ENCODE measurements around the gene PTMS.

PTMS gene

GRCh38 chr12:6768437-6768914 lies 2.3 kb downstream of the PTMS start:
- peaks cover 9% of the 10 kb centered on the region; the same call in 1 of the 2 replicates for H3K36me3 ChIP-seq (ENCODE audit: low read depth)

DNA sequence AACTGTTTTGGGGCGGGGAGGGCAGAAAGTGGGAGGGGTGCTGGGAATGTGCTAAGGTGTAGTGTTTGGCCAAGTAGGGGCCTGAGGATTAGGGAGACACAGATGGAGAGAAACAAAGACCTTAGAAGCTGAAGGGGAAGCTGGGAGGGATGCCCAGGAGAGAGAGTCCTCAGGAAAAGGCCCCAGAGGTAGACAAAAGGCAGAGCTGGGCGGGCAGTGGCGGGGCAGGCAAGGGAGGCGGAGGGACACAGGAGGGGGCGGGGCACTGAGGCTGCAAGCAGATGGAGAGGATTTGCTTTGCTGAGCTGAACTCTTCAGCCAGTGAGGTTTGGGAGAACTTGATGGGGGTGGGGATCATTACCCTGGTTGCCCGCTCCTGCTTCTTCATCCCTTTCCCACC lies 2.8 kb downstream of the PTMS start:
- H3K9me3 ChIP-seq (ENCODE audit: severe bottlenecking), result no peaks in the 10 kb centered on the region
- no peak overlapping the region for H3K4me3 ChIP-seq (ENCODE audit: severe bottlenecking)
- TF ChIP-seq, protein P1, sequence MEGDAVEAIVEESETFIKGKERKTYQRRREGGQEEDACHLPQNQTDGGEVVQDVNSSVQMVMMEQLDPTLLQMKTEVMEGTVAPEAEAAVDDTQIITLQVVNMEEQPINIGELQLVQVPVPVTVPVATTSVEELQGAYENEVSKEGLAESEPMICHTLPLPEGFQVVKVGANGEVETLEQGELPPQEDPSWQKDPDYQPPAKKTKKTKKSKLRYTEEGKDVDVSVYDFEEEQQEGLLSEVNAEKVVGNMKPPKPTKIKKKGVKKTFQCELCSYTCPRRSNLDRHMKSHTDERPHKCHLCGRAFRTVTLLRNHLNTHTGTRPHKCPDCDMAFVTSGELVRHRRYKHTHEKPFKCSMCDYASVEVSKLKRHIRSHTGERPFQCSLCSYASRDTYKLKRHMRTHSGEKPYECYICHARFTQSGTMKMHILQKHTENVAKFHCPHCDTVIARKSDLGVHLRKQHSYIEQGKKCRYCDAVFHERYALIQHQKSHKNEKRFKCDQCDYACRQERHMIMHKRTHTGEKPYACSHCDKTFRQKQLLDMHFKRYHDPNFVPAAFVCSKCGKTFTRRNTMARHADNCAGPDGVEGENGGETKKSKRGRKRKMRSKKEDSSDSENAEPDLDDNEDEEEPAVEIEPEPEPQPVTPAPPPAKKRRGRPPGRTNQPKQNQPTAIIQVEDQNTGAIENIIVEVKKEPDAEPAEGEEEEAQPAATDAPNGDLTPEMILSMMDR (IDR thresholded peaks at IDR 0.05; ENCODE audit: poor library complexity, severe bottlenecking), result no peak
- ATAC-seq (ENCODE audit: low read depth) (no peak), DNase-seq (ENCODE audit: low spot score) (no peak)
- peaks cover 9% of the 10 kb centered on the region; the same call in 1 of the 2 replicates for H3K36me3 ChIP-seq (ENCODE audit: low read depth)
- no peak overlapping the region for H3K27ac ChIP-seq (ENCODE audit: poor library complexity, severe bottlenecking)
- peaks cover 17% of the 10 kb centered on the region for H3K4me1 ChIP-seq (ENCODE audit: insufficient read depth, poor library complexity, severe bottlenecking)
- H3K27me3 ChIP-seq (ENCODE audit: insufficient read depth, poor library complexity, severe bottlenecking), result no peaks in the 10 kb centered on the region

More at GRCh38 chr12:6768437-6768914, 2.3 kb downstream of the PTMS start:
- Histone ChIP-seq H3K9me3 (ENCODE audit: severe bottlenecking) (no peaks in the 10 kb centered on the region), H3K27ac (ENCODE audit: poor library complexity, severe bottlenecking) (peak overlapping the region; percentile 86), H3K27me3 (ENCODE audit: insufficient read depth, poor library complexity, severe bottlenecking) (no peaks in the 10 kb centered on the region), H3K4me1 (ENCODE audit: insufficient read depth, poor library complexity, severe bottlenecking) (peaks cover 22% of the 10 kb centered on the region), H3K4me3 (ENCODE audit: severe bottlenecking) (peak overlapping the region; percentile 95)
- ATAC-seq (ENCODE audit: low read depth), result no peak
- DNase-seq (ENCODE audit: low spot score), result no peak
- TF ChIP-seq, protein P1 (IDR thresholded peaks at IDR 0.05; ENCODE audit: poor library complexity, severe bottlenecking), result no peak

DNA sequence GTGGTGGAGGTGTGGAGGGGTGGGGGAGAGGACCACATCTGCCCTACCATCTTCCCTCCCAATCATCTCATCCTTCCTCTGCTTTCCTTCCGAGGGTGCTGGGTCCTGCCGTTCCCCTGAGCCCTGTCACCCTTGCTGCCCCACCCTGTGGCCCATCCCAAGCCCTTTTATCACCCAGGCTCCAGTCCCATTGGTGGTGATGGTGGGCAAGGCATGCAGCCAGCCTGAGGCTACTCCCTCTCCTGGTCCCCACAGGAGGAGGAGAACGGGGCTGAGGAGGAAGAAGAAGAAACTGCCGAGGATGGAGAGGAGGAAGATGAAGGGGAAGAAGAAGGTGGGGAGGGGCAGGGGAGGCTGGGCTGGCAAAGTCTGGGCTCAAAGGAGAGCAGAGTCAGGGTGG lies 3.5 kb downstream of the PTMS start:
- no peaks in the 10 kb centered on the region for H3K9me3 ChIP-seq (ENCODE audit: severe bottlenecking)
- ATAC-seq (ENCODE audit: low read depth) (no peak), DNase-seq (ENCODE audit: low spot score) (no peak)
- TF ChIP-seq, protein P1 (IDR thresholded peaks at IDR 0.05; ENCODE audit: poor library complexity, severe bottlenecking), result no peak
- peaks cover 14% of the 10 kb centered on the region for H3K4me1 ChIP-seq (ENCODE audit: insufficient read depth, poor library complexity, severe bottlenecking)
- H3K36me3 ChIP-seq (ENCODE audit: low read depth), result peaks cover 9% of the 10 kb centered on the region; the same call in 1 of the 2 replicates
- no peaks in the 10 kb centered on the region for H3K27me3 ChIP-seq (ENCODE audit: insufficient read depth, poor library complexity, severe bottlenecking)
- H3K27ac ChIP-seq (ENCODE audit: poor library complexity, severe bottlenecking), result no peak overlapping the region
- H3K4me3 ChIP-seq (ENCODE audit: severe bottlenecking), result no peak overlapping the region

DNA sequence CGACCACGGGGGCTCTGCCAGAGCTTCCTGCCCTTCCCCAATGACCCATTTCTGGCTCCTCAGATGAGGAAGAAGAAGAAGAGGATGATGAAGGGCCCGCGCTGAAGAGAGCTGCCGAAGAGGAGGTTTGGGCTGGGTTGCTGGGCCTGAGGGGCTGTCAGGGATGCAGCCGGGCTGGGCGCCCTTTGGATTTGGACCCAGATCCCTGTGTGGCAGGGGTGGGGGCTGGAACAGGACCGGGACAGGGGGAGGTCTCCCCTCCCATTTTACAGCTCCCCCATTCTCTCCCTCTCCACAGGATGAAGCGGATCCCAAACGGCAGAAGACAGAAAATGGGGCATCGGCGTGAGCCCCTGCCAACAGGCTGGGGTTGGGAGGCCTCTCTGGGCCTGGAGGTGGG lies 3.9 kb downstream of the PTMS start:
- no peak for ATAC-seq (ENCODE audit: low read depth)
- TF ChIP-seq, protein P1 (IDR thresholded peaks at IDR 0.05; ENCODE audit: poor library complexity, severe bottlenecking), result no peak
- peaks cover 9% of the 10 kb centered on the region; the same call in 1 of the 2 replicates for H3K36me3 ChIP-seq (ENCODE audit: low read depth)
- no peaks in the 10 kb centered on the region for H3K27me3 ChIP-seq (ENCODE audit: insufficient read depth, poor library complexity, severe bottlenecking)
- DNase-seq (ENCODE audit: low spot score), result no peak
- no peaks in the 10 kb centered on the region for H3K9me3 ChIP-seq (ENCODE audit: severe bottlenecking)
- no peak overlapping the region for H3K27ac ChIP-seq (ENCODE audit: poor library complexity, severe bottlenecking)
- H3K4me1 ChIP-seq (ENCODE audit: insufficient read depth, poor library complexity, severe bottlenecking), result peaks cover 10% of the 10 kb centered on the region
- H3K4me3 ChIP-seq (ENCODE audit: severe bottlenecking), result no peak overlapping the region

DNA sequence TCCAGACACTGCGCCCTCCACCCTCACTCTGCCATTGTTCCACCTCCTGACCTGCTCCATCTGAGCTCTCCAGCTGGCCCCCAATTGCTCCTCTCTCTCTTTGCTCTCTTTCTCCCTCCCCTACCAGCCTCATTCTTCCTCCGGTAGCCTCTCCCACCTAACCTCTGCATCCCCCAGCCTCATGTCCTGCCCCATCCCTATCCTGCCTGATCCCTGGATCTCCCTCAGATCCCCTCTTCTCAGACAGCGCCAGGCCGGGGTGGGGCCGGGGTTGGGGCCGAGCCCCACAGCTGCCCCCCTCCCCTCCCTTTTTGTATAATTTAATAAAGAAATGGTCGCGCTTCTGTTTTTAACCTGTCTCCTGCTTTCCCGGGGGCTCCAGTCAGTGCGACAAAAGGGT lies 4.4 kb downstream of the PTMS start:
- DNase-seq (ENCODE audit: low spot score) (no peak), ATAC-seq (ENCODE audit: low read depth) (no peak)
- Histone ChIP-seq H3K4me3 (ENCODE audit: severe bottlenecking) (no peak overlapping the region), H3K36me3 (ENCODE audit: low read depth) (peaks cover 9% of the 10 kb centered on the region; the same call in 1 of the 2 replicates), H3K27ac (ENCODE audit: poor library complexity, severe bottlenecking) (no peak overlapping the region), H3K27me3 (ENCODE audit: insufficient read depth, poor library complexity, severe bottlenecking) (no peaks in the 10 kb centered on the region), H3K9me3 (ENCODE audit: severe bottlenecking) (no peaks in the 10 kb centered on the region), H3K4me1 (ENCODE audit: insufficient read depth, poor library complexity, severe bottlenecking) (peaks cover 5% of the 10 kb centered on the region)
- TF ChIP-seq, protein P1 (IDR thresholded peaks at IDR 0.05; ENCODE audit: poor library complexity, severe bottlenecking), result no peak
